Measurements from ENCODE around the gene ZNF771. TPM values are rescaled to one million over a fixed set of nuclear protein-coding genes. Genes with fewer than 3 reads are reported as not detected.
A peak's percentile ranks its signal among the peaks of the same experiment; 100 is the strongest.

The ZNF771 gene
- polyA plus RNA-seq, 4 donors = 2.5 to 5.3 (median 3.6) TPM

DNA sequence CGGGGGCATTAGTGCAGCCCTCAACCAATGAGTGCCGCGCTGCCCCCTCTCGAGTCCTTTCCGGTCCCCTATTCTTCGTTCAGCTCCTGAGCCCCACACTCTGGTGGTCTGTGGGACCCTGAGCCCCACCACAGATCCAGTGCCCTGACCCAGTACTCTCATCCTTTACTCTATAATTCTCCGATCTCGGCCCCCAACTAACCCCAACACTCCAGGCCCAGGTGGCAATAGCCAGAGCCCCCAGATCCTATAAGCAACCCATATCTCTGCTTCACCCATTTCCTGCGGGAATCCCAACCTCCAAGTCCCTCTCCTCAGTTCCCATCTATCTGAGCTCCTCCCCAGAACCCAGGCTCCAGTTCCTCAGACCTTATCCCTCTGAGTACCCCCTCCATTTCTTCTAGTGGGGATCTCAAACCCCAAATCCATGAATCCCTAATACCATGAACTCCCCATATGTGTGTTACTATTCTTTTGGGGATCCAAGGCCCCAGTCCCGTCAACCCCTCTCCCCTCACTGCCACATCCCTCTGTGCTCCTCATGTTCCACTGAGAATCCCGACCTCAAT is 36.1 kb upstream of the ZNF771 start:
- H3K36me3 ChIP-seq (ENCODE audit: control insufficient read depth in 3 of 3, insufficient read depth in 2 of 3, low read depth in 1 of 3, low read length in 3 of 3) = peaks cover 0 to 11% (median 0%) of the 10 kb centered on the region in 3 donors
- peak overlapping the region; percentile 78 to 89 (median 82) for H3K27ac ChIP-seq (ENCODE audit: low read depth in 1 of 3, low read length in 2 of 3)
- WGBS, 3 donors = 19 to 25% (median 20%) methylated on average over 11 of the region's 11 CpGs
- no peak for FAIRE-seq
- no peaks in the 10 kb centered on the region for H3K9me3 ChIP-seq (ENCODE audit: control insufficient read depth in 2 of 2, insufficient read depth in 1 of 2, low read depth in 1 of 2, low read length in 1 of 2)
- peaks cover 0 to 10% (median 0%) of the 10 kb centered on the region in 3 donors for H3K4me1 ChIP-seq (ENCODE audit: control insufficient read depth in 3 of 3, insufficient read depth in 2 of 3, low read depth in 1 of 3, low read length in 2 of 3)
- no peak for DNase-seq
- H3K4me3 ChIP-seq (ENCODE audit: low read depth in 1 of 3, low read length in 3 of 3) = peak overlapping the region in 2 of 3 donors; percentile 43 to 45
- no peaks in the 10 kb centered on the region for H3K27me3 ChIP-seq (ENCODE audit: control insufficient read depth in 3 of 3, insufficient read depth in 3 of 3, low read length in 3 of 3)

DNA sequence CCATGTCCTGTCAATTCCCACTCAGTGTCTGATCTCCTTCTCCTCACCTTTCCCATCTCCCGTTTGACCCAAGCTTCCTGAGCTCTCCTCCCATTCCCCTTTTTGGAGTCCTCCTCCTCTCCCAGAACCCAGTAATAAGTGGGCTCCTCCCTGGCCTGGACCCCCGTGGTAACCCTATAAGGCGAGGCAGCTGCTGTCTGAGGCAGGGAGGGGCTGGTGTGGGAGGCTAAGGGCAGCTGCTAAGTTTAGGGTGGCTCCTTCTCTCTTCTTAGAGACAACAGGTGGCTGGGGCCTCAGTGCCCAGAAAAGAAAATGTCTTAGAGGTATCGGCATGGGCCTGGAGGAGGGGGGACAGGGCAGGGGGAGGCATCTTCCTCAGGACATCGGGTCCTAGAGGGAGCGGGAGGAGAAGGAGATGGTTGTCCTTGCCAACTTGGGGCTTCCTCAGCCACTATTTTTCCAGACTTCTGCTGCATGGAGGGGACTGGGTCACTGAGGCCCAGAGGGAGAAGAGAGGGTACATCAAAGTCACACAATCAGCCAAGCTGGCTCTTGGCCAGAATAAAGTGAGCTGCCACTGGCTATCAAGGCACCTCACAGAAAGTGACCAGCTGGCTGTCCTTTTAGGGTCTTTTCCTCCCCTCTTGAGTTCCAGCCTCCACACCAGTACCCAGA is 35.2 kb upstream of the ZNF771 start:
- Histone ChIP-seq H3K27ac (ENCODE audit: low read depth in 1 of 3, low read length in 2 of 3) (peak overlapping the region in 1 of 3 donors; percentile 19), H3K4me1 (ENCODE audit: control insufficient read depth in 3 of 3, insufficient read depth in 2 of 3, low read depth in 1 of 3, low read length in 2 of 3) (peaks cover 2 to 12% (median 3%) of the 10 kb centered on the region in 3 donors), H3K27me3 (ENCODE audit: control insufficient read depth in 3 of 3, insufficient read depth in 3 of 3, low read length in 3 of 3) (no peaks in the 10 kb centered on the region), H3K4me3 (ENCODE audit: low read depth in 1 of 3, low read length in 3 of 3) (no peak overlapping the region), H3K9me3 (ENCODE audit: control insufficient read depth in 2 of 2, insufficient read depth in 1 of 2, low read depth in 1 of 2, low read length in 1 of 2) (no peaks in the 10 kb centered on the region), H3K36me3 (ENCODE audit: control insufficient read depth in 3 of 3, insufficient read depth in 2 of 3, low read depth in 1 of 3, low read length in 3 of 3) (peaks cover 0 to 6% (median 0%) of the 10 kb centered on the region in 3 donors)
- WGBS, 3 donors = 75 to 83% (median 77%) methylated on average over 6 of the region's 6 CpGs
- FAIRE-seq (no peak), DNase-seq (peak in 1 of 2 donors; percentile 1)

DNA sequence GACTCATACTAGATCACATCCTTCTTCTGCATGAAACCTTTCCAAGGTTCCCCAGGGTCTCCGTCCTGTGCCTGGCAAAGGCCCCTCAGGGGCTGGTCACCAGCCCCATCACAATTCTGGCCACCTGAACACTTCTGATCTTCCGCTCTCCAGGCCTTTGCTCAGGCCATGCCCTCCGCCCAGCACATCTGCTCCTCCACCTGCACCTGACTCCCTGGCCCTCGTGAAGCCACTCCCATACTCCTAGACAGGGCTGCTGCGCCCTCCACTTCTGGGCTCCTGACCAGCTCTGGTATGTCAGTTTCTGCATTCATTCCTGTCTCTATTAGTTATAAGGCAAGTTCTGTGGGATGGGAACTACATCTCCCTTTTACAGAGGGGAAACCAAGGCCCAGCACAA is 34.7 kb upstream of the ZNF771 start:
- FAIRE-seq (no peak), DNase-seq (peak in 1 of 2 donors; percentile 2)
- peaks cover 2 to 12% (median 3%) of the 10 kb centered on the region in 3 donors for H3K4me1 ChIP-seq (ENCODE audit: control insufficient read depth in 3 of 3, insufficient read depth in 2 of 3, low read depth in 1 of 3, low read length in 2 of 3)
- no peaks in the 10 kb centered on the region for H3K27me3 ChIP-seq (ENCODE audit: control insufficient read depth in 3 of 3, insufficient read depth in 3 of 3, low read length in 3 of 3)
- no peaks in the 10 kb centered on the region for H3K9me3 ChIP-seq (ENCODE audit: control insufficient read depth in 2 of 2, insufficient read depth in 1 of 2, low read depth in 1 of 2, low read length in 1 of 2)
- H3K36me3 ChIP-seq (ENCODE audit: control insufficient read depth in 3 of 3, insufficient read depth in 2 of 3, low read depth in 1 of 3, low read length in 3 of 3) = peaks cover 0 to 3% (median 0%) of the 10 kb centered on the region in 3 donors
- no peak overlapping the region for H3K27ac ChIP-seq (ENCODE audit: low read depth in 1 of 3, low read length in 2 of 3)
- no peak overlapping the region for H3K4me3 ChIP-seq (ENCODE audit: low read depth in 1 of 3, low read length in 3 of 3)
- 79 to 93% (median 83%) methylated on average over 5 of the region's 5 CpGs for WGBS, 3 donors

DNA sequence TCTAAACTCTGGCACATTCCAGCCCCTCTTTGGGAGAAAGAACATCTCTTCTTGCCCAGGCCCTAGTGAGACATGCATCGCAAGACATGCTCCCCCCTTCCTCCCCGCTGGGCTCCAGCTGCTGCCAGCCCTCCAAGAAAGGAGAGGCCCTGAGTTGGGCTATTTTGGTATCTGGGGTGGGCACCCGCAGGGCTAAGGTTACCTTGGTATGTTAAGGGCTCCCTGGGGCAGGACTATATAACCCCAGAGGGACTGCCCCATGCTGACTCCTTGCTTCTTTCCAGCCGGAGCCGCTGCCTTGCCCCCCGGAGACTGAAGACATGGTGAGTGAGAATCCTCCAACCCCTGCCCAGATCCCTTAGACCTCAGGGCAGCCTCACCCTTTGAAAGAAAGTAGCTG is 32.9 kb upstream of the ZNF771 start, which contains the start of gene MYL11:
TSS of gene MYL11 (plus strand) at position 265 of the 400 bp plus-strand sequence. CDS start at position 321, 56 bp downstream.
- Histone ChIP-seq H3K4me1 (ENCODE audit: control insufficient read depth in 3 of 3, insufficient read depth in 2 of 3, low read depth in 1 of 3, low read length in 2 of 3) (peaks cover 2 to 20% (median 5%) of the 10 kb centered on the region in 3 donors), H3K9me3 (ENCODE audit: control insufficient read depth in 2 of 2, insufficient read depth in 1 of 2, low read depth in 1 of 2, low read length in 1 of 2) (no peaks in the 10 kb centered on the region), H3K36me3 (ENCODE audit: control insufficient read depth in 3 of 3, insufficient read depth in 2 of 3, low read depth in 1 of 3, low read length in 3 of 3) (no peaks in the 10 kb centered on the region), H3K4me3 (ENCODE audit: low read depth in 1 of 3, low read length in 3 of 3) (no peak within 1 kb of the TSS), H3K27ac (ENCODE audit: low read depth in 1 of 3, low read length in 2 of 3) (no peak within 1 kb of the TSS), H3K27me3 (ENCODE audit: control insufficient read depth in 3 of 3, insufficient read depth in 3 of 3, low read length in 3 of 3) (no peaks in the 10 kb centered on the region)
- no peak for DNase-seq
- WGBS, 3 donors = 89 to 98% (median 94%) methylated on average over 6 of the region's 6 CpGs
- FAIRE-seq = no peak

DNA sequence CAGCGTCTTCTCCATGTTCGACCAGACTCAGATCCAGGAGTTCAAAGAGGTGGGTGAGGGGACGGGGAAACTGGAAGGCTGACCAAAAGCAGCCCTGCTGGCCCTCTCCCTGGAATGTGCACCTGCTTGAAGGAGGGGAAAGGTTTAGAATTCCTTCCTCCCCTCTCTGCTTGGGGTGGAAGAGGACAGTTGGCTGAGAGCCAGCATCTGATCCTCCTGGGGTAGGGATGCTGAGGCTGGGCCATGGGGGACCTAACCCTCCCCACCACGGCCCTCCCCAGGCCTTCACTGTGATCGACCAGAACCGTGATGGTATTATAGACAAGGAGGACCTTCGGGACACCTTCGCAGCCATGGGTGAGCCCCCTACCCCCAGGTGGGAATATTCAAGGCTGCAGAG is 31.5 kb upstream of the ZNF771 start:
- no peaks in the 10 kb centered on the region for H3K9me3 ChIP-seq (ENCODE audit: control insufficient read depth in 2 of 2, insufficient read depth in 1 of 2, low read depth in 1 of 2, low read length in 1 of 2)
- no peak overlapping the region for H3K27ac ChIP-seq (ENCODE audit: low read depth in 1 of 3, low read length in 2 of 3)
- FAIRE-seq = no peak
- no peaks in the 10 kb centered on the region for H3K27me3 ChIP-seq (ENCODE audit: control insufficient read depth in 3 of 3, insufficient read depth in 3 of 3, low read length in 3 of 3)
- no peak for DNase-seq
- peaks cover 0 to 5% (median 0%) of the 10 kb centered on the region in 3 donors for H3K36me3 ChIP-seq (ENCODE audit: control insufficient read depth in 3 of 3, insufficient read depth in 2 of 3, low read depth in 1 of 3, low read length in 3 of 3)
- H3K4me1 ChIP-seq (ENCODE audit: control insufficient read depth in 3 of 3, insufficient read depth in 2 of 3, low read depth in 1 of 3, low read length in 2 of 3) = peaks cover 2 to 21% (median 5%) of the 10 kb centered on the region in 3 donors
- no peak overlapping the region for H3K4me3 ChIP-seq (ENCODE audit: low read depth in 1 of 3, low read length in 3 of 3)
- 90 to 94% (median 92%) methylated on average over 8 of the region's 8 CpGs for WGBS, 3 donors

DNA sequence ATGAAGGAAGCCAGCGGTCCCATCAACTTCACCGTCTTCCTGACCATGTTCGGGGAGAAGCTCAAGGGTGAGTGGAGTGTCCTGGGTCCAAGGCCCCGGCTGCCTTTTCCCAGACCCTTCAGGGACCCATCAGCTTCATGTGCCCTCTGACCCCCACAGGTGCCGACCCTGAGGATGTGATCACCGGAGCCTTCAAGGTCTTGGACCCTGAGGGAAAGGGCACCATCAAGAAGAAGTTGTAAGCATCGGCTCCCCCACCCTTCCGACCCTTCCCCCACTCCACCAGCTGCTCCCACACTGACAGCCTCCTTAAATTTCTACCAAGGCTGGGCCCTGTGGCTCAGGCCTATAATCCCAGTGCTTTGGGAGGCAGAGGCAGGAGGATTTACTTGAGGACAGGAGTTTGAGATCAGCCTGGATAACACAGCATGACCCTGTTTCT is 30.9 kb upstream of the ZNF771 start:
- DNase-seq (no peak), FAIRE-seq (no peak)
- H3K4me1 ChIP-seq (ENCODE audit: control insufficient read depth in 3 of 3, insufficient read depth in 2 of 3, low read depth in 1 of 3, low read length in 2 of 3) = peaks cover 2 to 19% (median 5%) of the 10 kb centered on the region in 3 donors
- H3K9me3 ChIP-seq (ENCODE audit: control insufficient read depth in 2 of 2, insufficient read depth in 1 of 2, low read depth in 1 of 2, low read length in 1 of 2) = no peaks in the 10 kb centered on the region
- no peaks in the 10 kb centered on the region for H3K27me3 ChIP-seq (ENCODE audit: control insufficient read depth in 3 of 3, insufficient read depth in 3 of 3, low read length in 3 of 3)
- H3K27ac ChIP-seq (ENCODE audit: low read depth in 1 of 3, low read length in 2 of 3) = peak overlapping the region in 2 of 3 donors; percentile 47 to 100
- H3K4me3 ChIP-seq (ENCODE audit: low read depth in 1 of 3, low read length in 3 of 3) = no peak overlapping the region
- peaks cover 0 to 5% (median 0%) of the 10 kb centered on the region in 3 donors for H3K36me3 ChIP-seq (ENCODE audit: control insufficient read depth in 3 of 3, insufficient read depth in 2 of 3, low read depth in 1 of 3, low read length in 3 of 3)
- WGBS, 3 donors = 88 to 97% (median 92%) methylated on average over 8 of the region's 8 CpGs

DNA sequence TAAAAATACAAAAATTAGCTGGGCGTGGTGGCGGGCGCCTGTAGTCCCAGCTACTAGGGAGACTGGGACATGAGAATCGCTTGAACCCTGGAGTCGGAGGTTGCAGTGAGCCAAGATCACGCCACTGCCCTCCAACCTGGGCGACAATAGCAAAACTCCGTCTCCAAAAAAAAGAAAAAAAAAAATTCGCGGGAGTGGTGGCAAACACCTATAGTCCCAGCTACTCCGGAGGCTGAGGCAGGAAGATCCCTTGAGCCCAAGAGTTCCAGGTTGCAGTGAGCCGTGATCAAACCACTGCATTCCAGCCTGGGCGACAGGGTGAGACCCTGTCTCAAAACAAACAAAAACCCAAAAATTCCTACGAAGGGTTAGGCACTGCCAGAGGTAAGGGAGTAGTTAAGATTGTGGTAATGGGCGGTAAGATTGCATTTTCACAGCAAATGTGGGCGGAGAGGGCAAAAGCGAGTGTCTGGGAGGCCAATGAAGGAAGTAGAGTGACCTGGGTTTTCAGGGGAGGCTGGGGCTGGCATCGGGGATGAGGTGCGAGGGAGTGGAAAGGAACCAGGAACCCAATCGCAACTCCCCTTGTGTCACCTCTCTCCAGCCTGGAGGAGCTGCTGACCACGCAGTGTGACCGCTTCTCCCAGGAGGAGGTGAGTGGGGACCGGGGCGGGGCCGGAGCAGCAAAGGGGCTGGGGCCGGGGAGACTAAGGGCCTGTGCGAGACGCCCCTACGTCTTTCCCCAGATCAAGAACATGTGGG is 30.2 kb upstream of the ZNF771 start:
- WGBS, 3 donors = 29 to 38% (median 35%) methylated on average over 28 to 29 of the region's 29 CpGs
- Histone ChIP-seq H3K9me3 (ENCODE audit: control insufficient read depth in 2 of 2, insufficient read depth in 1 of 2, low read depth in 1 of 2, low read length in 1 of 2) (no peaks in the 10 kb centered on the region), H3K4me1 (ENCODE audit: control insufficient read depth in 3 of 3, insufficient read depth in 2 of 3, low read depth in 1 of 3, low read length in 2 of 3) (peaks cover 2 to 20% (median 5%) of the 10 kb centered on the region in 3 donors), H3K27ac (ENCODE audit: low read depth in 1 of 3, low read length in 2 of 3) (peak overlapping the region; percentile 99 to 100 (median 100)), H3K36me3 (ENCODE audit: control insufficient read depth in 3 of 3, insufficient read depth in 2 of 3, low read depth in 1 of 3, low read length in 3 of 3) (peaks cover 0 to 7% (median 0%) of the 10 kb centered on the region in 3 donors), H3K4me3 (ENCODE audit: low read depth in 1 of 3, low read length in 3 of 3) (peak overlapping the region; percentile 35 to 94 (median 65)), H3K27me3 (ENCODE audit: control insufficient read depth in 3 of 3, insufficient read depth in 3 of 3, low read length in 3 of 3) (no peaks in the 10 kb centered on the region)
- DNase-seq (no peak), FAIRE-seq (no peak)

DNA sequence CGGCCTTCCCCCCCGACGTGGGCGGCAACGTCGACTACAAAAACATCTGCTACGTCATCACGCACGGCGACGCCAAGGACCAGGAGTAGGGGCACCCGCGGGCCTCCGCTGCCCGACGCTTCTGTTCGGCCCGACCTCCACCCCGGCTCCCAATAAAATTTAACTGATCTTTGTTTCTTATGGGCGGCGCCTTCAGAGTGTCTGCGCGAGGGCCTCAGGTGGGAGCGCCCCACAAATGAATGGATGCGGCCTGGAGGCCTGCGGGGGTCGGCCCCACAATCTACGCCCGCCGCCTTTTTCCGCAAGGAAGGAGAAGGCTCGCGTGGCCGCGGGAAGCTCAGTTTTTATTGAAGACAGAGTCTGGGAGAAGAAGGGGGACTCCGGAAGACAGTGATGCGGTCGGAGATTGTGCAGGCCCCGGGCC is 29.6 kb upstream of the ZNF771 start:
- H3K27ac ChIP-seq (ENCODE audit: low read depth in 1 of 3, low read length in 2 of 3) = peak overlapping the region; percentile 99 to 100 (median 100)
- no peaks in the 10 kb centered on the region for H3K9me3 ChIP-seq (ENCODE audit: control insufficient read depth in 2 of 2, insufficient read depth in 1 of 2, low read depth in 1 of 2, low read length in 1 of 2)
- peaks cover 0 to 7% (median 0%) of the 10 kb centered on the region in 3 donors for H3K36me3 ChIP-seq (ENCODE audit: control insufficient read depth in 3 of 3, insufficient read depth in 2 of 3, low read depth in 1 of 3, low read length in 3 of 3)
- WGBS, 3 donors = 0 to 1% (median 0%) methylated on average over 28 to 39 of the region's 39 CpGs
- FAIRE-seq = no peak
- H3K4me1 ChIP-seq (ENCODE audit: control insufficient read depth in 3 of 3, insufficient read depth in 2 of 3, low read depth in 1 of 3, low read length in 2 of 3) = peaks cover 2 to 20% (median 5%) of the 10 kb centered on the region in 3 donors
- no peaks in the 10 kb centered on the region for H3K27me3 ChIP-seq (ENCODE audit: control insufficient read depth in 3 of 3, insufficient read depth in 3 of 3, low read length in 3 of 3)
- peak; percentile 83 to 94 for DNase-seq
- peak overlapping the region; percentile 35 to 94 (median 65) for H3K4me3 ChIP-seq (ENCODE audit: low read depth in 1 of 3, low read length in 3 of 3)

Measured in small intestine (tissue), 7 donors.